ENCODE measurements around the gene ZNF862. TPM values are rescaled to one million over a fixed set of nuclear protein-coding genes. Genes with fewer than 3 reads are reported as not detected.

Gene ZNF862
- total and polyA plus RNA-seq, 2 donors from 2014 or later, result 5.7 to 29.1 TPM

DNA sequence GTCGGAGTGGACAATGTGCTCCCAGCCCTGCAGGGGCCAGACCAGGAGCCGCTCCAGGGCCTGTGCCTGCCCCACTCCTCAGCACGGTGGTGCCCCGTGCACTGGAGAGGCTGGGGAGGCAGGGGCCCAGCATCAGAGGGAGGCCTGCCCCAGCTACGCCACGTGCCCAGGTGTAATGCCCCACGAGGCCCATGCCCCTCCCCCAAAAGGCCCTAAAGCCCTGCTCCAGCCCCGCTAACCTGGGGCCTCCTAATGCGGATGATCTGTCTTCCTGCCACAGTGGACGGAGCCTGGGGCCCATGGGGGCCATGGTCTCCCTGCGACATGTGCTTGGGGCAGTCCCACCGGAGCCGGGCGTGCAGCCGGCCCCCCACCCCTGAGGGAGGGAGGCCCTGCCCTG is 23.7 kb upstream of the ZNF862 start:
- intact Hi-C loops (cut with DNase I), result no loop called here
- H3K9me3 ChIP-seq (ENCODE audit: control insufficient read depth in 2 of 3, insufficient read depth in 1 of 3, low read length in 3 of 3), result no peaks in the 10 kb centered on the region
- DNase-seq (no peak), FAIRE-seq (no peak)
- TF ChIP-seq, protein P1, sequence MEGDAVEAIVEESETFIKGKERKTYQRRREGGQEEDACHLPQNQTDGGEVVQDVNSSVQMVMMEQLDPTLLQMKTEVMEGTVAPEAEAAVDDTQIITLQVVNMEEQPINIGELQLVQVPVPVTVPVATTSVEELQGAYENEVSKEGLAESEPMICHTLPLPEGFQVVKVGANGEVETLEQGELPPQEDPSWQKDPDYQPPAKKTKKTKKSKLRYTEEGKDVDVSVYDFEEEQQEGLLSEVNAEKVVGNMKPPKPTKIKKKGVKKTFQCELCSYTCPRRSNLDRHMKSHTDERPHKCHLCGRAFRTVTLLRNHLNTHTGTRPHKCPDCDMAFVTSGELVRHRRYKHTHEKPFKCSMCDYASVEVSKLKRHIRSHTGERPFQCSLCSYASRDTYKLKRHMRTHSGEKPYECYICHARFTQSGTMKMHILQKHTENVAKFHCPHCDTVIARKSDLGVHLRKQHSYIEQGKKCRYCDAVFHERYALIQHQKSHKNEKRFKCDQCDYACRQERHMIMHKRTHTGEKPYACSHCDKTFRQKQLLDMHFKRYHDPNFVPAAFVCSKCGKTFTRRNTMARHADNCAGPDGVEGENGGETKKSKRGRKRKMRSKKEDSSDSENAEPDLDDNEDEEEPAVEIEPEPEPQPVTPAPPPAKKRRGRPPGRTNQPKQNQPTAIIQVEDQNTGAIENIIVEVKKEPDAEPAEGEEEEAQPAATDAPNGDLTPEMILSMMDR (IDR thresholded peaks at IDR 0.05; ENCODE audit: borderline replicate concordance, extremely low read depth, insufficient read depth), result no peak
- no peak overlapping the region for H3K27ac ChIP-seq (ENCODE audit: low read depth in 2 of 2, low read length in 2 of 2)
- no peaks in the 10 kb centered on the region for H3K36me3 ChIP-seq (ENCODE audit: control insufficient read depth in 2 of 3, insufficient read depth in 3 of 3, low read length in 3 of 3)
- H3K4me3 ChIP-seq (ENCODE audit: low read length in 3 of 3), result no peak overlapping the region
- H3K9ac ChIP-seq (ENCODE audit: low read length in 3 of 3), result no peak overlapping the region
- H3K27me3 ChIP-seq (ENCODE audit: control insufficient read depth, insufficient read depth, low read length), result no peaks in the 10 kb centered on the region
- H3K4me1 ChIP-seq (ENCODE audit: control insufficient read depth in 2 of 3, insufficient read depth in 2 of 3, low read depth in 1 of 3, low read length in 3 of 3), result no peaks in the 10 kb centered on the region

DNA sequence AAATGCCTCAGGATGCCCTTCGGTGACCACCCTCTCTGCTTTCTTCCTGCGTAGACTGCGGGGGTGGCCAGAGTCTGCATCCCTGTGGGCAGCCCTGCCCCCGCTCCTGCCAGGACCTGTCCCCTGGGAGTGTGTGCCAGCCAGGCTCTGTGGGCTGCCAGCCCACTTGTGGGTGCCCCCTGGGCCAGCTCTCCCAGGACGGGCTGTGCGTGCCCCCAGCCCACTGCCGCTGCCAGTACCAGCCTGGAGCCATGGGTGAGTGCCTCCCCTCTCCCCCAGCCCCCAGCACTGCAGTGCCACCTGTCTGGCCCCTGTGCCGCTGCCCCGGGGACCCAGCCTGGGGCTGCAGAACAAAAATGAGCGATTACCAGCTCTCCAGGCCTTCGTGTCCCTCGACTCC is 23.1 kb upstream of the ZNF862 start:
- Histone ChIP-seq H3K9ac (ENCODE audit: low read length in 3 of 3) (no peak overlapping the region), H3K4me1 (ENCODE audit: control insufficient read depth in 2 of 3, insufficient read depth in 2 of 3, low read depth in 1 of 3, low read length in 3 of 3) (no peaks in the 10 kb centered on the region), H3K9me3 (ENCODE audit: control insufficient read depth in 2 of 3, insufficient read depth in 1 of 3, low read length in 3 of 3) (no peaks in the 10 kb centered on the region), H3K27ac (ENCODE audit: low read depth in 2 of 2, low read length in 2 of 2) (no peak overlapping the region), H3K4me3 (ENCODE audit: low read length in 3 of 3) (no peak overlapping the region), H3K36me3 (ENCODE audit: control insufficient read depth in 2 of 3, insufficient read depth in 3 of 3, low read length in 3 of 3) (no peaks in the 10 kb centered on the region), H3K27me3 (ENCODE audit: control insufficient read depth, insufficient read depth, low read length) (no peaks in the 10 kb centered on the region)
- FAIRE-seq (no peak), DNase-seq (no peak)
- intact Hi-C loops (cut with DNase I), result no loop called here
- TF ChIP-seq, protein P1 (IDR thresholded peaks at IDR 0.05; ENCODE audit: borderline replicate concordance, extremely low read depth, insufficient read depth), result no peak

DNA sequence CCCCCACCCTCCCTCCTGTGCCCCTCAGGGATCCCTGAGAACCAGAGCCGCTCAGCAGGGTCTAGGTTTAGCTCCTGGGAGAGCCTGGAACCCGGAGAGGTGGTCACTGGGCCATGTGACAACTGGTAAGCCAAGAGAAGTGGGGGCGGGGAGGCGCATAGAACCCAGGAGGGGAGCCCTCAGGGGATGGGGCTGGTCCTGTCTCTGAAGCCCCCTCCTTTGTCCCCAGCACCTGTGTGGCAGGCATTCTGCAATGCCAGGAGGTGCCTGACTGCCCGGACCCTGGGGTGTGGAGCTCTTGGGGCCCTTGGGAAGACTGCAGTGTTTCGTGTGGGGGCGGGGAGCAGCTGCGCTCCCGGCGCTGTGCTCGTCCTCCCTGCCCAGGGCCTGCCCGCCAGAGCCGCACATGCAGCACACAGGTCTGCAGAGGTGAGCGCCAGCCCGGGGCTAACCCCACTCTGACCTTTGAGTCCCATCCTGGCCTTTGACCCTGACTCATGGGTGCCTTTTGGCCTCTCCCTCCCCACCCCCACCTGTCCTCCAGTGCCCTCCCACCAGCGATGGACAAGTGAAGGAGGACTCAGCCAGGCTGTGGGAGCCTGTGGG is 22.4 kb upstream of the ZNF862 start:
- intact Hi-C loops (cut with DNase I), result no loop called here
- FAIRE-seq, result no peak
- H3K27me3 ChIP-seq (ENCODE audit: control insufficient read depth, insufficient read depth, low read length), result no peaks in the 10 kb centered on the region
- H3K9me3 ChIP-seq (ENCODE audit: control insufficient read depth in 2 of 3, insufficient read depth in 1 of 3, low read length in 3 of 3), result no peaks in the 10 kb centered on the region
- peak in 1 of 5 donors; percentile 49 for DNase-seq
- H3K36me3 ChIP-seq (ENCODE audit: control insufficient read depth in 2 of 3, insufficient read depth in 3 of 3, low read length in 3 of 3), result no peaks in the 10 kb centered on the region
- H3K4me3 ChIP-seq (ENCODE audit: low read length in 3 of 3), result no peak overlapping the region
- no peaks in the 10 kb centered on the region for H3K4me1 ChIP-seq (ENCODE audit: control insufficient read depth in 2 of 3, insufficient read depth in 2 of 3, low read depth in 1 of 3, low read length in 3 of 3)
- no peak overlapping the region for H3K9ac ChIP-seq (ENCODE audit: low read length in 3 of 3)
- TF ChIP-seq, protein P1 (IDR thresholded peaks at IDR 0.05; ENCODE audit: borderline replicate concordance, extremely low read depth, insufficient read depth), result no peak
- no peak overlapping the region for H3K27ac ChIP-seq (ENCODE audit: low read depth in 2 of 2, low read length in 2 of 2)

DNA sequence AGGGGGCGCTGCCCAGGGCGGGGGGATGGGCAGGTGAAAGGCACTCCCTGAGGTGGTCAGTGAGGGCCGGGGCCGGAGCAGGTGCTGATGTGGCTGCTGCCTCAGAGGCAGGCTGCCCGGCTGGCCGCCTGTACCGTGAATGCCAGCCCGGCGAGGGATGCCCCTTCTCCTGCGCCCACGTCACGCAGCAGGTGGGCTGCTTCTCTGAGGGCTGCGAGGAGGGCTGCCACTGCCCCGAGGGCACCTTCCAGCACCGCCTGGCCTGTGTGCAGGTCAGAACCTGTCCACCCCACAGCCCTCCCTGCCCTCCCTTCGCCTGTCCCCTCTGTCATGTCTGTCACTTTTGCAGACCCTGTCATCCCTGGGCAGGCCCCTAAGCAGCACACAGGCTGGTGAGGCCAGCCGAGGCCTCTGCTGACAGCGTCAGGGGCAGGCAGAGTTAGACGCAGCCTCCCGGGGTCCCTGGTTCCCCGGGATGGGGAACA is 21.9 kb upstream of the ZNF862 start:
- TF ChIP-seq, protein P1 (IDR thresholded peaks at IDR 0.05; ENCODE audit: borderline replicate concordance, extremely low read depth, insufficient read depth), result no peak
- no peak overlapping the region for H3K4me3 ChIP-seq (ENCODE audit: low read length in 3 of 3)
- no peak overlapping the region for H3K27ac ChIP-seq (ENCODE audit: low read depth in 2 of 2, low read length in 2 of 2)
- DNase-seq (peak in 1 of 5 donors; percentile 65), FAIRE-seq (no peak)
- H3K36me3 ChIP-seq (ENCODE audit: control insufficient read depth in 2 of 3, insufficient read depth in 3 of 3, low read length in 3 of 3), result no peaks in the 10 kb centered on the region
- intact Hi-C loops (cut with DNase I), result no loop called here
- H3K9me3 ChIP-seq (ENCODE audit: control insufficient read depth in 2 of 3, insufficient read depth in 1 of 3, low read length in 3 of 3), result no peaks in the 10 kb centered on the region
- no peak overlapping the region for H3K9ac ChIP-seq (ENCODE audit: low read length in 3 of 3)
- no peaks in the 10 kb centered on the region for H3K4me1 ChIP-seq (ENCODE audit: control insufficient read depth in 2 of 3, insufficient read depth in 2 of 3, low read depth in 1 of 3, low read length in 3 of 3)
- no peaks in the 10 kb centered on the region for H3K27me3 ChIP-seq (ENCODE audit: control insufficient read depth, insufficient read depth, low read length)

All from kidney (tissue), 14 donors.